Endothelial cell of umbilical vein (primary cell): ENCODE results near the gene FAAH. TPM values are rescaled to one million over a fixed set of nuclear protein-coding genes. Genes with fewer than 3 reads are reported as not detected.
A peak's percentile ranks its signal among the peaks of the same experiment; 100 is the strongest.

Experiments
- BruUV-seq: library from RNA; stranded (reverse); fragments of 400-500 nt; replicated peaks from 2 replicates; lab custom pipeline; 2021; lab: Mats Ljungman, UMichigan
- CTCF ChIA-PET: fragments of 300-600, 350-600 bp; sonication (Branson Sonifier 250); formaldehyde crosslinking; loops from one replicate; lab custom pipeline; 2021; ENCODE audit warnings: antibody characterized with exemption, inconsistent platforms; lab: Charles Lee
- POLR2A ChIA-PET: fragments of 300-600, 350-600 bp; sonication (Branson Sonifier 250); formaldehyde crosslinking; loops from one replicate; lab custom pipeline; 2021; ENCODE audit warnings: antibody characterized with exemption, inconsistent platforms; lab: Charles Lee
- DNase-seq: peaks from one replicate; pipeline ENCODE4 v3.0.0-alpha.2; 2011; ENCODE audit warnings: low read depth, low spot score
- FAIRE-seq: peaks from 2 replicates; lab custom pipeline; 2011; peaks lifted over from hg19 to GRCh38; lab: Jason Lieb, UNC
- H2AFZ ChIP-seq: 2 replicates; pipeline ENCODE4 v1.6.0; 2012; ENCODE audit warnings: low read depth, low read length, control low read depth, inconsistent platforms
- H3K27ac ChIP-seq: 2 replicates; pipeline ENCODE4 v1.5.1; 2011; ENCODE audit warnings: low read depth, mild to moderate bottlenecking, control low read depth, low read length, moderate library complexity; ENCODE audit not compliant: insufficient read depth
- H3K27me3 ChIP-seq, 2 experiments: 2 replicates each; pipeline versions ENCODE4 v1.6.0 to v1.6.1; 2011; ENCODE audit warnings: low read length in 2 of 2, mixed read lengths in 1 of 2; ENCODE audit not compliant: control insufficient read depth in 2 of 2, insufficient read depth in 2 of 2
- H3K36me3 ChIP-seq, 2 experiments: 2 replicates in 1 of 2; 3 replicates in 1 of 2; pipeline ENCODE4 v1.5.1; 2011; ENCODE audit warnings: low read length in 2 of 2, mild to moderate bottlenecking in 1 of 2, moderate library complexity in 1 of 2; ENCODE audit not compliant: control insufficient read depth in 2 of 2, insufficient read depth in 2 of 2; ENCODE audit errors: extremely low read depth in 1 of 2
- H3K4me1 ChIP-seq: 3 replicates; pipeline ENCODE4 v1.5.1; 2011; ENCODE audit warnings: mild to moderate bottlenecking, low read length; ENCODE audit not compliant: control insufficient read depth, insufficient read depth; ENCODE audit errors: extremely low read depth
- H3K4me2 ChIP-seq: 2 replicates; pipeline ENCODE4 v1.6.1; 2011; ENCODE audit warnings: low read length, control low read depth, mixed read lengths; ENCODE audit not compliant: insufficient read depth
- H3K4me3 ChIP-seq, 3 experiments: fragments of 200-600 bp in 1 of 3; sonication (generic), shearing (Covaris generic) in 1 of 3; replicated peaks in 1 of 3; 2 replicates each; pipeline ENCODE4 v1.5.1; 2011 to 2016; ENCODE audit warnings: control low read depth in 3 of 3, low read length in 3 of 3, mild to moderate bottlenecking in 2 of 3, inconsistent platforms in 1 of 3, low read depth in 1 of 3, moderate library complexity in 1 of 3; ENCODE audit not compliant: insufficient read depth in 1 of 3
- H3K79me2 ChIP-seq: 2 replicates; pipeline ENCODE4 v1.6.0; 2012; ENCODE audit warnings: low read length, inconsistent platforms; ENCODE audit not compliant: control insufficient read depth, insufficient read depth
- H3K9ac ChIP-seq: replicated peaks from 2 replicates; pipeline ENCODE3; 2011; ENCODE audit warnings: low read length, control low read depth; ENCODE audit not compliant: insufficient read depth; ENCODE audit errors: extremely low read depth
- H3K9me1 ChIP-seq: replicated peaks from 3 replicates; pipeline ENCODE4 v1.6.0; 2011; ENCODE audit warnings: mild to moderate bottlenecking, low read length; ENCODE audit not compliant: control insufficient read depth, insufficient read depth; ENCODE audit errors: extremely low read depth
- H3K9me3 ChIP-seq: replicated peaks from 2 replicates; pipeline ENCODE4 v1.5.1; 2012; ENCODE audit warnings: low read length, inconsistent platforms; ENCODE audit not compliant: control insufficient read depth, insufficient read depth
- H4K20me1 ChIP-seq: replicated peaks from 2 replicates; pipeline ENCODE3; 2011; ENCODE audit warnings: mild to moderate bottlenecking, low read length; ENCODE audit not compliant: control insufficient read depth, insufficient read depth; ENCODE audit errors: extremely low read depth
- CTCF ChIP-seq, 2 donors: IDR thresholded peaks; 1 replicate in 1 of 2; 2 replicates in 1 of 2; pipeline ENCODE4 v1.5.1; 2011; ENCODE audit warnings: low read length in 2 of 2, mild to moderate bottlenecking in 2 of 2, moderate library complexity in 2 of 2, control low read depth in 1 of 2, inconsistent platforms in 1 of 2, low read depth in 1 of 2; ENCODE audit not compliant: insufficient read depth in 1 of 2; ENCODE audit errors: extremely low read depth in 1 of 2
- EZH2 ChIP-seq: IDR thresholded peaks from 2 replicates; pipeline ENCODE4 v1.6.1; 2012; ENCODE audit warnings: borderline replicate concordance, low read depth, mild to moderate bottlenecking, moderate library complexity, low read length, inconsistent platforms; ENCODE audit not compliant: severe bottlenecking
- FOS ChIP-seq: IDR thresholded peaks from 2 replicates; pipeline ENCODE4 v1.6.1; 2011; ENCODE audit warnings: mild to moderate bottlenecking, low read length, moderate library complexity, borderline replicate concordance; ENCODE audit not compliant: insufficient read depth
- GATA2 ChIP-seq: IDR thresholded peaks from 2 replicates; pipeline ENCODE4 v1.7.0; 2011; ENCODE audit warnings: low read depth, mild to moderate bottlenecking, moderate library complexity, mixed read lengths, low read length; ENCODE audit not compliant: insufficient read length, insufficient read depth
- JUN ChIP-seq: IDR thresholded peaks from 2 replicates; pipeline ENCODE4 v1.6.1; 2011; ENCODE audit warnings: borderline replicate concordance, low read depth; ENCODE audit not compliant: insufficient read length, insufficient read depth
- MAX ChIP-seq: IDR thresholded peaks from 2 replicates; pipeline ENCODE4 v1.6.1; 2011; ENCODE audit not compliant: insufficient read depth, insufficient read length
- MYC ChIP-seq: IDR thresholded peaks from one replicate; pipeline ENCODE4 v1.6.1; 2011; ENCODE audit warnings: mild to moderate bottlenecking, low read depth, low read length
- POLR2A ChIP-seq: IDR thresholded peaks from 2 replicates; pipeline ENCODE4 v1.6.1; 2012; ENCODE audit warnings: low read depth, mild to moderate bottlenecking, control low read depth, low read length
- POLR2AphosphoS5 ChIP-seq: IDR thresholded peaks from 2 replicates; pipeline ENCODE4 v1.6.1; 2012; ENCODE audit warnings: low read depth, mild to moderate bottlenecking, control low read depth, low read length, moderate library complexity; ENCODE audit not compliant: insufficient read depth
- dilution Hi-C: fragments of 300-500 bp; cut with MboI; formaldehyde crosslinking; loops from one replicate; pipeline ENCODE4 v1.15.0; 2019; ENCODE audit warnings: low sequenced_read_pairs; ENCODE audit not compliant: extremely low pct_ligation_motif_present
- intact Hi-C: fragments of 100-400 bp; cut with micrococcal nuclease; formaldehyde crosslinking; loops from one replicate; pipeline ENCODE4 v1.10.0; 2022
- polyA plus RNA-seq, 4 experiments: library from polyadenylated mRNA; depleted of rRNA in 3 of 4; stranded (reverse) in 3 of 4; unstranded in 1 of 4; fragments of >200 nt; gene quantifications; 2 replicates each; pipeline versions ENCODE4 v1.2.1 to v1.2.3, GENCODE V29; 2011 to 2012; ENCODE audit warnings: missing spikeins in 1 of 4
- total RNA-seq: library from RNA; stranded (reverse); gene quantifications from 2 replicates; pipeline ENCODE4 v1.2.3, GENCODE V29; 2021

FAAH gene
- total and polyA plus RNA-seq, 2 donors (not counting 3 experiments of a cell fraction or from before 2014, with no cell fraction given) = 0.47 to 1.5 TPM

- Histone ChIP-seq H3K4me3 (no peak overlapping the region), H3K4me2 (no peak overlapping the region), H3K9me3 (no peaks in the 10 kb centered on the region), H2AFZ (no peak overlapping the region), H3K79me2 (no peaks in the 10 kb centered on the region), H3K27ac (no peak overlapping the region), H3K4me1 (no peaks in the 10 kb centered on the region), H4K20me1 (no peaks in the 10 kb centered on the region), H3K36me3 (no peaks in the 10 kb centered on the region), H3K9ac (no peak overlapping the region), H3K9me1 (no peaks in the 10 kb centered on the region), H3K27me3 (peaks cover 0 to 2% of the 10 kb centered on the region in 2 experiments)
- intact Hi-C loops = loop anchor here (1.0 kb wide), 1 partner anchor 8 kb away; the partner anchor contains the start of gene FAAH
- ChIA-PET CTCF (interaction anchor here (0.9 to 1.3 kb wide), 3 partner anchors 40 to 125 kb away, joined by 3 to 4 read pairs (median 3); no protein-coding TSS in a partner anchor), POLR2A (no interaction called here)
- BruUV-seq = no TSS peak
- peak; percentile 33 for DNase-seq
- FAIRE-seq = no peak
- dilution Hi-C loops = no loop called here
- TF ChIP-seq EZH2 = no peak
- no peak for TF ChIP-seq CTCF (IDR thresholded peaks at IDR 0.05; ENCODE audit: extremely low read depth in 1 of 2, insufficient read depth in 1 of 2, low read depth in 1 of 2, low read length in 2 of 2)
- no peak for TF ChIP-seq MAX
- no peak for TF ChIP-seq GATA2
- TF ChIP-seq POLR2AphosphoS5 = no peak
- no peak for TF ChIP-seq FOS
- no peak for TF ChIP-seq MYC
- no peak for TF ChIP-seq JUN
- TF ChIP-seq POLR2A = no peak
Observed at GRCh38 chr1:46401964-46402626, 8.0 kb downstream of the FAAH start.
